ENCODE data around the gene KCNA10.
"Not testable (repeated sequence)": the region's sequence is repeated elsewhere in the genome, so short reads cannot be mapped to it uniquely, and the experiment has no call there.

KCNA10 gene

DNA sequence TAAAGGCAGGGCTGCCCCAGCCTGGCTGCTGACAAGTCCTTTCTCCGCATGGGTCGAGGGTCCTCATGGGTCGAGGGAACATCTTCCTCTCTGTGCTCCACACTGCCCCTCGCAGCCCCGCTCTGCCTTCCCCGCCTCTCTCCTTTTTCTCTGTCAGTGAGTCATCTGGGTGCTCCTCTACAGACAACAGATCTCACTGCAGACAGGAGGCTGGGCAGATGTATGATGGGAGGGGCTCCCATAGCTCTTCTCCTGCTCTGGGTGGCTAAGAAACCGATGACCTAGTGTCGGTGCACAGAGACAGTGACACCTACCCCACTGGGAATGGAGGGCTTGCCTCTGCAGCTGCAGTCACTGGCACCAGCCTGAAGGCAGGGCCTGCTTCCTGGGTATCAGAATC is 5.5 kb downstream of the KCNA10 start:
- Histone ChIP-seq H3K36me3 (ENCODE audit: control insufficient read depth in 1 of 2, insufficient read depth in 2 of 2, low read length in 2 of 2) (no peaks in the 10 kb centered on the region), H3K9ac (ENCODE audit: low read length) (no peak overlapping the region), H3K79me2 (ENCODE audit: control insufficient read depth, insufficient read depth, low read length, poor library complexity) (no peaks in the 10 kb centered on the region), H4K12ac (ENCODE audit: low read depth, low read length) (no peak overlapping the region), H3K14ac (ENCODE audit: low read length) (no peak overlapping the region), H2BK12ac (ENCODE audit: low read length) (no peak overlapping the region), H3K23ac (ENCODE audit: low read length) (no peak overlapping the region), H3K27ac (ENCODE audit: low read depth, low read length) (no peak overlapping the region), H2BK120ac (ENCODE audit: insufficient read depth, low read length, poor library complexity) (no peak overlapping the region), H3K4me1 (ENCODE audit: control insufficient read depth in 1 of 2, insufficient read depth in 2 of 2, low read length in 2 of 2) (no peaks in the 10 kb centered on the region), H3K4me2 (ENCODE audit: low read length) (no peak overlapping the region), H2AK5ac (ENCODE audit: low read length) (no peak overlapping the region), H3K9me3 (ENCODE audit: insufficient read depth, low read depth, low read length) (peaks cover 6% of the 10 kb centered on the region), H2BK5ac (ENCODE audit: low read depth, low read length, poor library complexity) (no peak overlapping the region), H2AFZ (ENCODE audit: insufficient read depth, low read length, poor library complexity) (no peak overlapping the region), H4K8ac (ENCODE audit: low read depth, low read length) (no peak overlapping the region), H3K4me3 (ENCODE audit: low read depth, low read length) (no peak overlapping the region), H3K4ac (ENCODE audit: low read depth, low read length) (no peak overlapping the region), H4K91ac (ENCODE audit: low read depth, low read length) (no peak overlapping the region), H3K27me3 (ENCODE audit: insufficient read depth, low read length) (no peaks in the 10 kb centered on the region), H3K79me1 (ENCODE audit: low read length) (no peaks in the 10 kb centered on the region), H3K18ac (ENCODE audit: low read length) (no peak overlapping the region)
- DNase-seq = no peak
- no CpG with 5 or more reads among the region's 8 CpGs for WGBS (ENCODE audit: extremely low coverage, insufficient coverage, insufficient read length)

GRCh38 chr1:110511436-110511835 is 7.5 kb downstream of the KCNA10 start:
- Histone ChIP-seq H3K27ac (ENCODE audit: low read depth, low read length) (no peak overlapping the region), H2BK12ac (ENCODE audit: low read length) (no peak overlapping the region), H3K23ac (ENCODE audit: low read length) (no peak overlapping the region), H2AFZ (ENCODE audit: insufficient read depth, low read length, poor library complexity) (no peak overlapping the region), H2BK120ac (ENCODE audit: insufficient read depth, low read length, poor library complexity) (no peak overlapping the region), H3K4me3 (ENCODE audit: low read depth, low read length) (no peak overlapping the region), H3K9me3 (ENCODE audit: insufficient read depth, low read depth, low read length) (peaks cover 2% of the 10 kb centered on the region), H3K14ac (ENCODE audit: low read length) (no peak overlapping the region), H3K36me3 (ENCODE audit: control insufficient read depth in 1 of 2, insufficient read depth in 2 of 2, low read length in 2 of 2) (no peaks in the 10 kb centered on the region), H3K9ac (ENCODE audit: low read length) (no peak overlapping the region), H3K4me1 (ENCODE audit: control insufficient read depth in 1 of 2, insufficient read depth in 2 of 2, low read length in 2 of 2) (peaks cover 3 to 6% of the 10 kb centered on the region in 2 experiments), H4K12ac (ENCODE audit: low read depth, low read length) (no peak overlapping the region), H3K79me1 (ENCODE audit: low read length) (no peaks in the 10 kb centered on the region), H4K91ac (ENCODE audit: low read depth, low read length) (no peak overlapping the region), H2AK5ac (ENCODE audit: low read length) (no peak overlapping the region), H3K18ac (ENCODE audit: low read length) (no peak overlapping the region), H3K79me2 (ENCODE audit: control insufficient read depth, insufficient read depth, low read length, poor library complexity) (no peaks in the 10 kb centered on the region), H4K8ac (ENCODE audit: low read depth, low read length) (no peak overlapping the region), H3K4me2 (ENCODE audit: low read length) (no peak overlapping the region), H3K27me3 (ENCODE audit: insufficient read depth, low read length) (no peaks in the 10 kb centered on the region), H2BK5ac (ENCODE audit: low read depth, low read length, poor library complexity) (no peak overlapping the region), H3K4ac (ENCODE audit: low read depth, low read length) (no peak overlapping the region)
- WGBS (ENCODE audit: extremely low coverage, insufficient coverage, insufficient read length) = no CpG with 5 or more reads among the region's 6 CpGs
- DNase-seq = no peak

DNA sequence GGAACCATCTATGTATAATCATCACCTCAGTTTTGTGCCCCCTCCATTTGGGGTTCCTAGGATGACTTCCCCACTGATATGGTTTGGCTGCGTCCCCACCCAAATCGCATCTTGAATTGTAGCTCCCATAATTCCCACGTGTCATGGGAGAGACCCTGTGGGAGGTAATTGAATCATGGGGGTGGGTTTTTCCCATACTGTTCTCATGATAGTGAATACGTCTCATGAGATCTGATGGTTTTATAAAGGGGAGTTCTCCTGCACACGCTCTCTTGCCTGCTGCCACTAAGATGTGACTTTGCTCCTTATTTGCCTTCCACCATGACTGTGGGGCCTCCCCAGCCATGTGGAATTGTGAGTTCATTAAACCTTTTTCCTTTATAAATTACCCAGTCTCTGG is 8.1 kb downstream of the KCNA10 start:
- not testable (repeated sequence) for H3K79me2 ChIP-seq (ENCODE audit: control insufficient read depth, insufficient read depth, low read length, poor library complexity); H3K9me3 ChIP-seq (ENCODE audit: insufficient read depth, low read depth, low read length); H3K4me1 ChIP-seq (ENCODE audit: control insufficient read depth in 1 of 2, insufficient read depth in 2 of 2, low read length in 2 of 2); H3K4me3 ChIP-seq (ENCODE audit: low read depth, low read length); H3K23ac ChIP-seq (ENCODE audit: low read length); H4K8ac ChIP-seq (ENCODE audit: low read depth, low read length); H3K4me2 ChIP-seq (ENCODE audit: low read length); H3K27me3 ChIP-seq (ENCODE audit: insufficient read depth, low read length); H3K27ac ChIP-seq (ENCODE audit: low read depth, low read length); H3K9ac ChIP-seq (ENCODE audit: low read length); H2AFZ ChIP-seq (ENCODE audit: insufficient read depth, low read length, poor library complexity); H3K14ac ChIP-seq (ENCODE audit: low read length); H3K79me1 ChIP-seq (ENCODE audit: low read length); H2BK120ac ChIP-seq (ENCODE audit: insufficient read depth, low read length, poor library complexity); H3K4ac ChIP-seq (ENCODE audit: low read depth, low read length); H3K18ac ChIP-seq (ENCODE audit: low read length); DNase-seq; H2BK12ac ChIP-seq (ENCODE audit: low read length); H2AK5ac ChIP-seq (ENCODE audit: low read length); H4K12ac ChIP-seq (ENCODE audit: low read depth, low read length); H3K36me3 ChIP-seq (ENCODE audit: control insufficient read depth in 1 of 2, insufficient read depth in 2 of 2, low read length in 2 of 2); H2BK5ac ChIP-seq (ENCODE audit: low read depth, low read length, poor library complexity); H4K91ac ChIP-seq (ENCODE audit: low read depth, low read length)
- no CpG with 5 or more reads among the region's 5 CpGs for WGBS (ENCODE audit: extremely low coverage, insufficient coverage, insufficient read length)

DNA sequence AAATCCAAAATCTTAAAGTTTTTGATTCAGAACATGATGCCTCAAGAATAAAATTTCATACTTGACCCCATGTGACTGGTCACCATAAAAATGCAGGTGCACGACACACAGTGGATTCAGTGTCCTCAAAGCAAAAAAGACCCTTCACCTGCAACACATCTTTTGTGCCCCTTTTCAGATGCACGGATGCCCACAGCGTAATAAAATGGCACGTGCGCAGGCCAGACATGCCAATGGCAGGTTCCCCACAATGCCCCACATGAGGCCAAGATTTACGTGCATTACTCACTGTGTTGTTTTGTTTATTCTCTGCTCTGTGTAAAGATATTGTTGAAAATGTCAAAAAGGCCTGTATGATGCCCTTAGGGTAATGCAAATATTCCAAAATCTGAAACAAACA is 9.3 kb downstream of the KCNA10 start:
- Histone ChIP-seq H3K4me1 (ENCODE audit: control insufficient read depth in 1 of 2, insufficient read depth in 2 of 2, low read length in 2 of 2) (peaks cover 7 to 11% of the 10 kb centered on the region in 2 experiments), H3K79me2 (ENCODE audit: control insufficient read depth, insufficient read depth, low read length, poor library complexity) (no peaks in the 10 kb centered on the region), H3K9me3 (ENCODE audit: insufficient read depth, low read depth, low read length) (peaks cover 2% of the 10 kb centered on the region), H3K14ac (ENCODE audit: low read length) (no peak overlapping the region), H3K36me3 (ENCODE audit: control insufficient read depth in 1 of 2, insufficient read depth in 2 of 2, low read length in 2 of 2) (no peaks in the 10 kb centered on the region), H3K18ac (ENCODE audit: low read length) (no peak overlapping the region), H4K12ac (ENCODE audit: low read depth, low read length) (no peak overlapping the region), H4K8ac (ENCODE audit: low read depth, low read length) (no peak overlapping the region), H2AFZ (ENCODE audit: insufficient read depth, low read length, poor library complexity) (no peak overlapping the region), H3K9ac (ENCODE audit: low read length) (no peak overlapping the region), H3K27ac (ENCODE audit: low read depth, low read length) (no peak overlapping the region), H2BK12ac (ENCODE audit: low read length) (no peak overlapping the region), H2AK5ac (ENCODE audit: low read length) (no peak overlapping the region), H3K23ac (ENCODE audit: low read length) (no peak overlapping the region), H3K4ac (ENCODE audit: low read depth, low read length) (no peak overlapping the region), H3K27me3 (ENCODE audit: insufficient read depth, low read length) (no peaks in the 10 kb centered on the region), H3K4me3 (ENCODE audit: low read depth, low read length) (no peak overlapping the region), H3K79me1 (ENCODE audit: low read length) (no peaks in the 10 kb centered on the region), H3K4me2 (ENCODE audit: low read length) (no peak overlapping the region), H4K91ac (ENCODE audit: low read depth, low read length) (no peak overlapping the region), H2BK5ac (ENCODE audit: low read depth, low read length, poor library complexity) (no peak overlapping the region), H2BK120ac (ENCODE audit: insufficient read depth, low read length, poor library complexity) (no peak overlapping the region)
- DNase-seq = no peak
- no CpG with 5 or more reads among the region's 6 CpGs for WGBS (ENCODE audit: extremely low coverage, insufficient coverage, insufficient read length)

Measured in trophoblast cell (in vitro differentiated cells and primary cell).